Stimulated activated CD4-positive, alpha-beta T cell treated with anti-CD3 and anti-CD28 coated beads, TNF-alpha, amount 100 ng/mL, for 4 hours (primary cell): ENCODE measurements around the gene FOXP4.

Source experiments
- DNase-seq, 3 experiments: peaks; one replicate each; pipeline ENCODE4 v3.0.0-alpha.2; 2020; ENCODE audit warnings: low read depth in 3 of 3

The FOXP4 gene

DNA sequence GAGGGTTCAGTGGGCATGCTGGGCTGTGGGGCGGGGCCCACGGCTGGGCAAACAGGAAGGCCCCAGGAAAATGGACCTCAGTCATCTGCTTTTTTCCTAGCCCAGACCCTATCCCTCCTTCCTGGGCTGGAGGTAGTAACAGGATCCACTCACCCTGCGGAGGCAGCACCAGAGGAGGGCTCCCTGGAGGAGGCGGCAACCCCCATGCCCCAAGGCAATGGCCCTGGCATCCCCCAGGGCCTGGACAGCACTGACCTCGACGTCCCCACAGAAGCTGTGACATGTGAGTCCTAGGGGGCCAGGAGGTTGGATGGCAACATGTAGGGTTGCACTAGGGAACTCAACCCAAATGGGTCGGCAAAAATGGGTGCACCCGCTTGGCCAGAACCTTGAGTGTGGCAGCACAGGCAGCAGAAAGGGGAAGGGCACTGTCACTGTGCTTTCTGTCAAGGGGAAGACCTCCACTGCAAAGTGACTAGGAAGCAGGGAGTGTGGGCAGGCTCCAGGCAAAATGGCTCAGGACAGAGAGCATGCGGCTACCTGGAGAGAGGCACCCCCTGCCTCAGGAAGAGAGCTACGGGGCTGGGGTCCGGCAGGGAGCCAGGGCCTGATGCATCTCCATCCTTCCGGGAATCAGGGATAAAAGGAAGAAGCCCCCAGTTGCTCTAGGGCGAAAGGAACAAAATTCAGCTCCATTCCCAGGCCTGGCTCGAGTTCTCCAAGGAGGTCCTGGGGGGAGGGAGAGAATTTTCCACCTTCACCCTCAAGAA, 100.0 kb downstream of the FOXP4 start:
- DNase-seq = no peak

- no peak for DNase-seq
These were observed 100.9 kb downstream of the FOXP4 start for GRCh38 chr6:41647061-41647511.

GRCh38 chr6:41648070-41648585, 101.9 kb downstream of the FOXP4 start:
- DNase-seq = no peak

- DNase-seq = no peak
These were observed 102.7 kb downstream of the FOXP4 start for GRCh38 chr6:41648921-41649320.

- no peak for DNase-seq
These were observed 103.4 kb downstream of the FOXP4 start for GRCh38 chr6:41649596-41649995.

DNA sequence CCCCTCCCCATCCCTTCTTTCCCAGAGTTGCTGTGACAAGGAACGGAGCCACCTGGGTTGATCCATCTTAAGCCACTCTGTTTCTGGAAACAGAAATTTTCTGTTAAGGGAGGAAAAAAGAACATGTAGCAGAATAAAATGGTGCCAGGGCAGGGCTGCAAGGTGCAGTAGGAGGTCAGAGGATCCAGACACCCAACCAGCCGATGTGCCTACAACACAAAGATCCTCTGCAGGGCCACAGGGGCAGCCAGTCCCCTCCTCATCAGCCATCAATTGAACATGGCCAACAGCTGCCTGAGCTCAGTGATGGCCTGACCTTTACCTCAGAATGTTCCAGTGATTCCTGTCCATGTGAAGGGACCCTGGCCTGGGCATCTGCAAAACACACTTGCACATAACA, 103.9 kb downstream of the FOXP4 start:
- no peak for DNase-seq

DNA sequence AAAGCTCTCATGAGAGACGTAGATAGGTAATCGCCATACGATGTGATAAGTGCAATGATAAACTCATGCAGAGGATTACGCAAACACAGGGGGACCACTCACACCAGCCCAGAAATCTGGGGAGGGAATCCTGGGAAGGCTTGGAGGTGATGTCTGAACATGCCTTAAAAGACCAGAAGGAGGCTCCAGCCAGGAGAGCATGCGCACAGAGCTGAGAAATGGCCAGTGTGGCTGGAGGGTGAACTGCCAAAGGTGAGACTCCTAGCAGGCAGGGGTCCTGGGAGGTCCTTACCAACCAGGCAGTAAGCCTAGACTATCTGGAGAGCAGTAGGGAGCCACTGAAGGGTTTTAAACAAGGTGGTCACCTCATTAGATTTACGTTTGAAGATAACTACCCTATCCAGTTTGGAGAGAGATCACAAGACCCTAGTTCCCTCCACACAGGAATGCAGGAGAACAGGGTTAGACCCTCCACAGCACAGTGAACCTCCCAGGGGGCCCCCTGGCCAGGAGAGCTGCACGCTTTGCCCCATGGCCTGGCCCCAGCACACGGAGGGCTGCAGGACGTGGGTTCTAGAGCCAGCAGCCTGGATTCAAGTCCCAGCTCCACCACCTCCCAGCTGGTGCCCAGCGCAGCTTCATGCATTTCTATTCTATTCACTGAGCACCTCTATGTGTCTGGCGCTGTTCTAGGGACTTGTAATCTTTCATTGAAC, 105.2 kb downstream of the FOXP4 start:
- no peak for DNase-seq
